ENCODE data around the gene WDR88.
"Not testable (repeated sequence)": the region's sequence is repeated elsewhere in the genome, so short reads cannot be mapped to it uniquely, and the experiment has no call there.

WDR88 gene

GRCh38 chr19:33174186-33174585 is 42.3 kb downstream of the WDR88 start:
- DNase-seq, result no peak

GRCh38 chr19:33175156-33175782 is 43.4 kb downstream of the WDR88 start:
- no peak for DNase-seq

GRCh38 chr19:33175886-33176669 is 44.2 kb downstream of the WDR88 start:
- peak in 2 of 5 experiments; percentile 13 to 53 for DNase-seq

- peak; percentile 74 to 98 (median 92) for DNase-seq
Observed at GRCh38 chr19:33176670-33177416, 44.9 kb downstream of the WDR88 start.

GRCh38 chr19:33177417-33177979 is 45.6 kb downstream of the WDR88 start:
- DNase-seq, result peak in 2 of 5 experiments; percentile 76 to 78

GRCh38 chr19:33186431-33187182 is 54.7 kb downstream of the WDR88 start:
- no peak for DNase-seq

- no peak for DNase-seq
Observed at GRCh38 chr19:33187183-33187540, 55.2 kb downstream of the WDR88 start.

GRCh38 chr19:33189453-33189852 is 57.5 kb downstream of the WDR88 start:
- no peak for DNase-seq

- not testable (repeated sequence) for DNase-seq
Observed at GRCh38 chr19:33191092-33191491, 59.2 kb downstream of the WDR88 start.

GRCh38 chr19:33191501-33191900 is 59.6 kb downstream of the WDR88 start:
- DNase-seq, result no peak

GRCh38 chr19:33192010-33192409 is 60.1 kb downstream of the WDR88 start:
- DNase-seq, result no peak

- DNase-seq, result no peak
Observed at GRCh38 chr19:33193269-33193864, 61.5 kb downstream of the WDR88 start.

- DNase-seq, result no peak
Observed at GRCh38 chr19:33193865-33194362, 62.0 kb downstream of the WDR88 start, which contains the start of gene LRP3. TSS of gene LRP3 (plus strand) at chr19:33194330. CDS start at chr19:33194786, 456 bp downstream.

GRCh38 chr19:33194532-33194885 is 62.6 kb downstream of the WDR88 start:
- DNase-seq, result no peak

- no peak for DNase-seq
Observed at GRCh38 chr19:33194886-33195644, 63.2 kb downstream of the WDR88 start.

- DNase-seq, result no peak
Observed at GRCh38 chr19:33195645-33196347, 63.9 kb downstream of the WDR88 start.

GRCh38 chr19:33196446-33197193 is 64.7 kb downstream of the WDR88 start:
- DNase-seq, result no peak

GRCh38 chr19:33197591-33198000 is 65.7 kb downstream of the WDR88 start:
- no peak for DNase-seq

- no peak for DNase-seq
Observed at GRCh38 chr19:33198169-33198568, 66.3 kb downstream of the WDR88 start.

Data from T-helper 2 cell (primary cell).